GM12878 (cell line): ENCODE data around the gene MPC2. TPM values are rescaled to one million over a fixed set of nuclear protein-coding genes. Genes with fewer than 3 reads are reported as not detected.

Source experiments
- ATF7 ChIP-seq: fragments of 450-650 bp; IDR thresholded peaks from 2 replicates; pipeline ENCODE4 v1.6.1; 2016; ENCODE audit warnings: low read depth, mild to moderate bottlenecking
- CHD4 ChIP-seq: fragments of 200-600 bp; sonication (generic); IDR thresholded peaks from 2 replicates; pipeline ENCODE4 v1.6.1; 2016; ENCODE audit warnings: mild to moderate bottlenecking
- DPF2 ChIP-seq: fragments of 450-650 bp; IDR thresholded peaks from 2 replicates; pipeline ENCODE4 v1.6.1; 2017; ENCODE audit warnings: mild to moderate bottlenecking
- EZH2 ChIP-seq: IDR thresholded peaks from 2 replicates; pipeline ENCODE4 v1.6.1; 2012; ENCODE audit warnings: low read depth, mild to moderate bottlenecking, control low read depth, inconsistent platforms, low read length, borderline replicate concordance; ENCODE audit not compliant: control insufficient read depth
- JUNB ChIP-seq: IDR thresholded peaks from 2 replicates; pipeline ENCODE4 v1.6.1; 2016; ENCODE audit warnings: antibody characterized with exemption, mild to moderate bottlenecking
- JUND ChIP-seq: IDR thresholded peaks from 2 replicates; pipeline ENCODE4 v1.6.1; 2012; ENCODE audit warnings: low read depth, mild to moderate bottlenecking, low read length, improper control_type of control experiment, moderate library complexity
- NBN ChIP-seq: fragments of 450-650 bp; IDR thresholded peaks from 2 replicates; pipeline ENCODE4 v1.6.1; 2016
- NFXL1 ChIP-seq: fragments of 450-650 bp; IDR thresholded peaks from 2 replicates; pipeline ENCODE4 v1.6.1; 2017; ENCODE audit warnings: antibody characterized with exemption, mild to moderate bottlenecking, borderline replicate concordance
- NFYA ChIP-seq: IDR thresholded peaks from 2 replicates; pipeline ENCODE4 v1.6.1; 2011; ENCODE audit warnings: low read depth, mild to moderate bottlenecking, low read length, improper control_type of control experiment, borderline replicate concordance
- RUNX3 ChIP-seq: IDR thresholded peaks from 2 replicates; pipeline ENCODE4 v1.6.1; 2012; ENCODE audit warnings: low read length, inconsistent platforms
- TBL1XR1 ChIP-seq: IDR thresholded peaks from 2 replicates; pipeline ENCODE4 v1.6.1; 2012; ENCODE audit warnings: low read depth, low read length, improper control_type of control experiment
- TCF3 ChIP-seq: IDR thresholded peaks from 2 replicates; pipeline ENCODE4 v1.6.1; 2012; ENCODE audit warnings: low read depth, mild to moderate bottlenecking, low read length, borderline replicate concordance; ENCODE audit not compliant: insufficient read depth
- ZBTB4 ChIP-seq: fragments of 450-650 bp; formaldehyde crosslinking; IDR thresholded peaks from 2 replicates; pipeline ENCODE4 v1.4.0; 2022; ENCODE audit warnings: mild to moderate bottlenecking, moderate library complexity
- ZNF384 ChIP-seq: IDR thresholded peaks from 2 replicates; pipeline ENCODE4 v1.6.1; 2012; ENCODE audit warnings: low read depth, mild to moderate bottlenecking, low read length, improper control_type of control experiment, borderline replicate concordance
- ZSCAN29 ChIP-seq: fragments of 450-650 bp; IDR thresholded peaks from 2 replicates; pipeline ENCODE4 v1.6.1; 2017; ENCODE audit warnings: mild to moderate bottlenecking, moderate library complexity
- ZZZ3 ChIP-seq: IDR thresholded peaks from 2 replicates; pipeline ENCODE4 v1.6.1; 2011; ENCODE audit warnings: low read depth; ENCODE audit not compliant: control insufficient read depth, insufficient read length
- polyA plus RNA-seq, 11 experiments: library from polyadenylated mRNA; depleted of rRNA in 4 of 11; unstranded in 6 of 11; stranded (reverse) in 5 of 11; fragments of >200 nt; fragmentation: Nextera tagmentation in 4 of 11; fragmentation: Illumina TruSeq in 1 of 11; extraction: Ambion mirVana in 4 of 11; extraction: Trizol in 1 of 11; gene quantifications; 1 replicate in 1 of 11; 2 replicates in 10 of 11; pipeline versions ENCODE4 v1.2.1 to v1.2.3, GENCODE V29; 2011 to 2016; ENCODE audit warnings: inconsistent platforms in 2 of 11, missing spikeins in 2 of 11, low read depth in 1 of 11
- total RNA-seq, 4 experiments: library from RNA; depleted of rRNA in 3 of 4; stranded (reverse); fragments of >200 nt in 3 of 4; fragmentation: Illumina TruSeq in 1 of 4; extraction: Trizol in 1 of 4; gene quantifications; 2 replicates each; pipeline versions ENCODE4 v1.2.1 to v1.2.3, GENCODE V29; 2013 to 2021
- TF ChIP-seq, protein P1 (sequence below): fragments of 450-650 bp; IDR thresholded peaks from 2 replicates; pipeline ENCODE4 v1.6.1; 2016; ENCODE audit warnings: mild to moderate bottlenecking, moderate library complexity, borderline replicate concordance
- TF ChIP-seq, protein P2 (sequence below): IDR thresholded peaks from 2 replicates; pipeline ENCODE4 v1.6.1; 2011; ENCODE audit warnings: borderline replicate concordance, low read depth, mild to moderate bottlenecking, moderate library complexity, mixed read lengths, low read length; ENCODE audit not compliant: insufficient read depth; ENCODE audit errors: extremely low read length
- TF ChIP-seq, protein P3 (sequence below): fragments of 450-650 bp; IDR thresholded peaks from 2 replicates; pipeline ENCODE4 v1.6.1; 2018; ENCODE audit warnings: borderline replicate concordance, mild to moderate bottlenecking; ENCODE audit not compliant: partially characterized antibody

MPC2 gene
- total and polyA plus RNA-seq, 10 of the 15 experiments (the other 5 are each of a cell fraction or from before 2014, with no cell fraction given), result 22.5 to 164 (median 63.3) TPM

DNA sequence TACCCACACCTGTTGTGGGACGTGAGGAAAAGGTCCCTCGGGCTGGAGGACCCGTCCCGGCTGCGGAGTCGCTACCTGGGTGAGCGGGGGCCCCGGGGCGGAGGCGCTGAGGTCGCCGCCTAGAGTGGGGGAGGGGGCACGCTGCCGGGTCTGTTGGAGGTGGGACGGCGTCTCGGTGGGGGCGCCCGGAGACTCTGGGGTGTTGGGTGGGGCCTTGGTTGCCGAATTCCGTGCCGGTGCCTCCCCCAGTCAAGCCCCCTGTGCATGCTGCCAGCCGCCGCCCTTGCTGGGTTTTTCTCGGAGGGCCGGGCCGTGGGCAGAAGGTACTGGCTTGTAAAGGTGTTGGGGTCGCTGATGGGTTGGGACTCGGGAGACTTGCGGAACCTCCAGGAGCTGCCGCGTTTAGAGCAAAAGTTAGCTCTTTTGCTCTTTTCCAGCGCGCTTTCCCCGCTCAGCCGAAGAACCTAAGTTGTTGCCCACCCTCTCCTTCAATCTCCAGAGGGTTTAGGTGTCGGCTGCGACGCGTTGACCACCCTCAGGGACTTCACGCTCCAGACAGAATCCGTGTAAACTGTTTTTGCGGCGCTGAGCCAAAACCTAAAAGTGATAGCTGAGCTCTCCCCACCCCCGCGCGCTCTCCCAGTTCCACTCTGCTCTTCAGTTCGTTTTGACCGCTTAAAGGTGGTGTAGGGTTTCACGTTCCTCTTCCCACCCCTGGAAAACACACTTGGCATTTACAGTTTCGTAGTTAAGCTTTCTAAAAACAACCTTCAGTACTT is at the start of gene MPC2 (continued):
- TF ChIP-seq ZBTB4 (CRISPR knock-in tag), result no peak
- no peak for TF ChIP-seq NFXL1
- TF ChIP-seq JUND, result no peak
- TF ChIP-seq, protein P1, sequence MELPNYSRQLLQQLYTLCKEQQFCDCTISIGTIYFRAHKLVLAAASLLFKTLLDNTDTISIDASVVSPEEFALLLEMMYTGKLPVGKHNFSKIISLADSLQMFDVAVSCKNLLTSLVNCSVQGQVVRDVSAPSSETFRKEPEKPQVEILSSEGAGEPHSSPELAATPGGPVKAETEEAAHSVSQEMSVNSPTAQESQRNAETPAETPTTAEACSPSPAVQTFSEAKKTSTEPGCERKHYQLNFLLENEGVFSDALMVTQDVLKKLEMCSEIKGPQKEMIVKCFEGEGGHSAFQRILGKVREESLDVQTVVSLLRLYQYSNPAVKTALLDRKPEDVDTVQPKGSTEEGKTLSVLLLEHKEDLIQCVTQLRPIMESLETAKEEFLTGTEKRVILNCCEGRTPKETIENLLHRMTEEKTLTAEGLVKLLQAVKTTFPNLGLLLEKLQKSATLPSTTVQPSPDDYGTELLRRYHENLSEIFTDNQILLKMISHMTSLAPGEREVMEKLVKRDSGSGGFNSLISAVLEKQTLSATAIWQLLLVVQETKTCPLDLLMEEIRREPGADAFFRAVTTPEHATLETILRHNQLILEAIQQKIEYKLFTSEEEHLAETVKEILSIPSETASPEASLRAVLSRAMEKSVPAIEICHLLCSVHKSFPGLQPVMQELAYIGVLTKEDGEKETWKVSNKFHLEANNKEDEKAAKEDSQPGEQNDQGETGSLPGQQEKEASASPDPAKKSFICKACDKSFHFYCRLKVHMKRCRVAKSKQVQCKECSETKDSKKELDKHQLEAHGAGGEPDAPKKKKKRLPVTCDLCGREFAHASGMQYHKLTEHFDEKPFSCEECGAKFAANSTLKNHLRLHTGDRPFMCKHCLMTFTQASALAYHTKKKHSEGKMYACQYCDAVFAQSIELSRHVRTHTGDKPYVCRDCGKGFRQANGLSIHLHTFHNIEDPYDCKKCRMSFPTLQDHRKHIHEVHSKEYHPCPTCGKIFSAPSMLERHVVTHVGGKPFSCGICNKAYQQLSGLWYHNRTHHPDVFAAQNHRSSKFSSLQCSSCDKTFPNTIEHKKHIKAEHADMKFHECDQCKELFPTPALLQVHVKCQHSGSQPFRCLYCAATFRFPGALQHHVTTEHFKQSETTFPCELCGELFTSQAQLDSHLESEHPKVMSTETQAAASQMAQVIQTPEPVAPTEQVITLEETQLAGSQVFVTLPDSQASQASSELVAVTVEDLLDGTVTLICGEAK, result no peak; the same call in 1 of the 2 replicates
- TF ChIP-seq, protein P2, sequence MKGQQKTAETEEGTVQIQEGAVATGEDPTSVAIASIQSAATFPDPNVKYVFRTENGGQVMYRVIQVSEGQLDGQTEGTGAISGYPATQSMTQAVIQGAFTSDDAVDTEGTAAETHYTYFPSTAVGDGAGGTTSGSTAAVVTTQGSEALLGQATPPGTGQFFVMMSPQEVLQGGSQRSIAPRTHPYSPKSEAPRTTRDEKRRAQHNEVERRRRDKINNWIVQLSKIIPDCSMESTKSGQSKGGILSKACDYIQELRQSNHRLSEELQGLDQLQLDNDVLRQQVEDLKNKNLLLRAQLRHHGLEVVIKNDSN, result no peak
- no peak for TF ChIP-seq ZSCAN29
- TF ChIP-seq NBN, result 0 out of 2 replicates have a peak, but pooled peaks have one; percentile 45
- TF ChIP-seq EZH2, result no peak
- TF ChIP-seq ZNF384, result no peak
- TF ChIP-seq, protein P3, sequence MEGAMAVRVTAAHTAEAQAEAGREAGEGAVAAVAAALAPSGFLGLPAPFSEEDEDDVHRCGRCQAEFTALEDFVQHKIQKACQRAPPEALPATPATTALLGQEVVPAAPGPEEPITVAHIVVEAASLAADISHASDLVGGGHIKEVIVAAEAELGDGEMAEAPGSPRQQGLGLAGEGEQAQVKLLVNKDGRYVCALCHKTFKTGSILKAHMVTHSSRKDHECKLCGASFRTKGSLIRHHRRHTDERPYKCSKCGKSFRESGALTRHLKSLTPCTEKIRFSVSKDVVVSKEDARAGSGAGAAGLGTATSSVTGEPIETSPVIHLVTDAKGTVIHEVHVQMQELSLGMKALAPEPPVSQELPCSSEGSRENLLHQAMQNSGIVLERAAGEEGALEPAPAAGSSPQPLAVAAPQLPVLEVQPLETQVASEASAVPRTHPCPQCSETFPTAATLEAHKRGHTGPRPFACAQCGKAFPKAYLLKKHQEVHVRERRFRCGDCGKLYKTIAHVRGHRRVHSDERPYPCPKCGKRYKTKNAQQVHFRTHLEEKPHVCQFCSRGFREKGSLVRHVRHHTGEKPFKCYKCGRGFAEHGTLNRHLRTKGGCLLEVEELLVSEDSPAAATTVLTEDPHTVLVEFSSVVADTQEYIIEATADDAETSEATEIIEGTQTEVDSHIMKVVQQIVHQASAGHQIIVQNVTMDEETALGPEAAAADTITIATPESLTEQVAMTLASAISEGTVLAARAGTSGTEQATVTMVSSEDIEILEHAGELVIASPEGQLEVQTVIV, result no peak
- TF ChIP-seq JUNB, result no peak; the same call in 1 of the 2 replicates
- TF ChIP-seq CHD4, result no peak
- TF ChIP-seq DPF2, result peak; percentile 59
- TF ChIP-seq TCF3, result 0 out of 2 replicates have a peak, but pooled peaks have one; percentile 4
- TF ChIP-seq RUNX3, result peak; percentile 67
- no peak for TF ChIP-seq ATF7
- no peak for TF ChIP-seq NFYA
- no peak for TF ChIP-seq ZZZ3
- no peak for TF ChIP-seq TBL1XR1
